OCI-LY7 (cell line): ENCODE results near the gene ALKBH4.
"Not testable (repeated sequence)": the region's sequence is repeated elsewhere in the genome, so short reads cannot be mapped to it uniquely, and the experiment has no call there.

Source experiments
- EZH2phosphoT487 ChIP-seq: fragments of 200-600 bp; sonication (generic); IDR thresholded peaks from 2 replicates; pipeline ENCODE4 v1.6.1; 2018; ENCODE audit warnings: low read depth, borderline replicate concordance, mild to moderate bottlenecking, mixed run types, antibody characterized with exemption, low read length, moderate library complexity, mixed read lengths
- TF ChIP-seq, protein P1 (sequence below): fragments of 200-600 bp; sonication (generic); conservative IDR thresholded peaks from 2 replicates; pipeline ENCODE4 v1.5.1; 2014; ENCODE audit warnings: mild to moderate bottlenecking, antibody characterized with exemption, low read length, moderate library complexity, mixed read lengths

DNA sequence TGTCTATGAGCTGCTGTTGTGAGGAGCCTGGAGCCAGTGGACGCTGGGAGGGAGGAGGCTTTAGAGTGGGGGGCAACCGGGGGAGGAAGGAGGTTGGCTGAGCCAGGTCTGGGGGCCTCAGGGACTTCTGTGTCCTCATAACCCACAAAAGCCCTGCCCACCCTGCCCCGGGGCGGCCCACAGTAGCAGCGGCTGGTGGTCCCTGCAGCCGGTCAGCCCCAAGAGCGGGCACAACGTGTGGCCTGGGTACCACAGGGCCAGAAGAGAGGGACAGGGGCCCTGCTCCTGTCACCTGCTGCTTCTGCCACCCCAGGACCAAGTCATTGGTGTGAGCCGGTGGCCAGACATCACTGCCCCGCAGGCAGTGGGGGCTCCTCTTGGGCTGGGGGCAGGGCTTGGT is 17.3 kb upstream of the ALKBH4 start:
- TF ChIP-seq, protein P1, sequence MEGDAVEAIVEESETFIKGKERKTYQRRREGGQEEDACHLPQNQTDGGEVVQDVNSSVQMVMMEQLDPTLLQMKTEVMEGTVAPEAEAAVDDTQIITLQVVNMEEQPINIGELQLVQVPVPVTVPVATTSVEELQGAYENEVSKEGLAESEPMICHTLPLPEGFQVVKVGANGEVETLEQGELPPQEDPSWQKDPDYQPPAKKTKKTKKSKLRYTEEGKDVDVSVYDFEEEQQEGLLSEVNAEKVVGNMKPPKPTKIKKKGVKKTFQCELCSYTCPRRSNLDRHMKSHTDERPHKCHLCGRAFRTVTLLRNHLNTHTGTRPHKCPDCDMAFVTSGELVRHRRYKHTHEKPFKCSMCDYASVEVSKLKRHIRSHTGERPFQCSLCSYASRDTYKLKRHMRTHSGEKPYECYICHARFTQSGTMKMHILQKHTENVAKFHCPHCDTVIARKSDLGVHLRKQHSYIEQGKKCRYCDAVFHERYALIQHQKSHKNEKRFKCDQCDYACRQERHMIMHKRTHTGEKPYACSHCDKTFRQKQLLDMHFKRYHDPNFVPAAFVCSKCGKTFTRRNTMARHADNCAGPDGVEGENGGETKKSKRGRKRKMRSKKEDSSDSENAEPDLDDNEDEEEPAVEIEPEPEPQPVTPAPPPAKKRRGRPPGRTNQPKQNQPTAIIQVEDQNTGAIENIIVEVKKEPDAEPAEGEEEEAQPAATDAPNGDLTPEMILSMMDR: not testable (repeated sequence)
- TF ChIP-seq EZH2phosphoT487: not testable (repeated sequence)
